ENCODE results near the gene TOB1.
A peak's percentile ranks its signal among the peaks of the same experiment; 100 is the strongest.

TOB1 gene

DNA sequence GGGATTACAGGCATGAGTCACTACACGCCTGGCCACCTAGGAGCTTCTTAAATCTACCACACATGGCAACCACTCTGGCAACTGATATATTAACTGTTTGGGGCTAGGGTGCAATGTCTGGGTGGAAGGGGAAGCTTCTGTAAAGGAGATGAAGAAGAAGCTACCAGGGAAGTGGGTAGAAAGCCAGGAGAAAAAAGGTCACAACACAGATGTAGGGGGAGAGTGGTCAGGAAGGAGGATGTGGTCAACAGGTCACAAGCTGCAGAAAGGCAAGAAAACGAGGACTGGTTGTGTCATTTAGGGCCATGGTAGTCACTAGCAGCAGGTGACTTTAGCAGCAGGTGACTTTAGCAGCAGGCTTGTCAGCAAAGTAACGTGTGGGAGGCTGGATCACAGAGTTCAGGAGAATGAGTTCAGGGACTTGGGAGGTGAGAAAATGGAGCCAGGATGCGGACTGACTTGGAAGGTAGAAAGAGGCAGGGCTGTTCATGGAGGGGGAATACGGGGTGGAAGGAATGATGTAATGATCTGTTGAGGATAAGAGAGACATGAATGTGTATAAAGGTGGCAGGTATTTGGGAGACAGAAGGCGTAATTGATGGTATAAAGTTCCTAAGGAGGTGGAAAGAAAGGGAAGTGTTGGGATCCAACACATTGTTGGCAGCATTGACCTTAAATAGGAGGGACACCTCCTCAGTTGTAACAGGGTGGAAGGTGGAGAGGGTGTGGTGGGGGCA, 47.1 kb downstream of the TOB1 start:
- peaks cover 5 to 11% of the 10 kb centered on the region in 2 donors for H3K4me1 ChIP-seq (ENCODE audit: control insufficient read depth in 1 of 2, insufficient read depth in 2 of 2, low read length in 2 of 2)
- no peak overlapping the region for H3K27ac ChIP-seq (ENCODE audit: low read depth, low read length)
- no peaks in the 10 kb centered on the region for H3K9me3 ChIP-seq (ENCODE audit: control insufficient read depth in 1 of 2, low read length in 2 of 2)
- no peaks in the 10 kb centered on the region for H3K27me3 ChIP-seq (ENCODE audit: control insufficient read depth in 1 of 2, insufficient read depth in 2 of 2, low read length in 2 of 2)
- H3K36me3 ChIP-seq (ENCODE audit: control insufficient read depth in 1 of 2, insufficient read depth in 2 of 2, low read length in 2 of 2) = no peaks in the 10 kb centered on the region
- no peak overlapping the region for H3K4me3 ChIP-seq (ENCODE audit: low read depth in 1 of 2, low read length in 2 of 2)
- no peak overlapping the region for H3K9ac ChIP-seq (ENCODE audit: low read depth in 1 of 2, low read length in 2 of 2)

DNA sequence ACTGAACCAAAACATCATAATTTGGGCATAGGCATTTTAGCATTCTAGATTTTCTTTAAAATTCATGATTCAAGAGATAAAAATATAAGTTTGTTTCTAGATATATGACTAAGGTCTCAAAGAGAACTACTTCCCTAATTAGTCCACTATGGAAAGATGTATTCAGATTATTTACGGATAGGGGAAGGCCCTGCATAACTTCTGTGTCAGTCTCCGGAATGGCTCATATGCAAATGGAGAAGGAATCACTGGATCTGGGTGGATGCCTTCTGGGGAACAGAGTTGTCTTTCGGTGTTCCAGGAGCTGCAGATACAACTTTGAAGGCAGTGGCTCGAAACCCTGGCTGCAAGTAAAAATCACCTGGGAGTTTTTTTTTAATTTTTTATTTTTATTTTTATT, 47.9 kb downstream of the TOB1 start:
- Histone ChIP-seq H3K4me3 (ENCODE audit: low read depth in 1 of 2, low read length in 2 of 2) (no peak overlapping the region), H3K4me1 (ENCODE audit: control insufficient read depth in 1 of 2, insufficient read depth in 2 of 2, low read length in 2 of 2) (peaks cover 5 to 11% of the 10 kb centered on the region in 2 donors), H3K9ac (ENCODE audit: low read depth in 1 of 2, low read length in 2 of 2) (no peak overlapping the region), H3K36me3 (ENCODE audit: control insufficient read depth in 1 of 2, insufficient read depth in 2 of 2, low read length in 2 of 2) (no peaks in the 10 kb centered on the region), H3K27me3 (ENCODE audit: control insufficient read depth in 1 of 2, insufficient read depth in 2 of 2, low read length in 2 of 2) (no peaks in the 10 kb centered on the region), H3K27ac (ENCODE audit: low read depth, low read length) (no peak overlapping the region), H3K9me3 (ENCODE audit: control insufficient read depth in 1 of 2, low read length in 2 of 2) (no peaks in the 10 kb centered on the region)

DNA sequence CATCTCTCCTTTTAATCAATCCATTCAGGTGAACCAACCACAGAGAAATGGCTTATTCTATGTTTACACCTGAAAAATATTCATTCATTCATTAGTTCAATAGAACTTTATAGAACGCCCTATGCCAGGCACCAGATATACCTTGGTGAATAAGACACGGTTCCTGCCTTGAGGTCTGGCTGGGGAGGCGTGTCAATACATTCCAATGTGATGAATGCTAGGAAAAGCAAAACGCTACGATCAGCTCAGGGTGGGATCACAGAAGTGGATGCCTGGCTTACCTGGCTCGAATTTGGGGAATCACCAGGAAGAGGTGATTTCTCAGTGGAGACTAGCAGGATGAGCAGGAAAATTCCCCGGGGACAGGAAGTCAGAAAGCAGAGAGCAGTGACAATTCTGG, 48.3 kb downstream of the TOB1 start:
- no peak overlapping the region for H3K27ac ChIP-seq (ENCODE audit: low read depth, low read length)
- H3K36me3 ChIP-seq (ENCODE audit: control insufficient read depth in 1 of 2, insufficient read depth in 2 of 2, low read length in 2 of 2) = no peaks in the 10 kb centered on the region
- no peaks in the 10 kb centered on the region for H3K27me3 ChIP-seq (ENCODE audit: control insufficient read depth in 1 of 2, insufficient read depth in 2 of 2, low read length in 2 of 2)
- no peak overlapping the region for H3K4me3 ChIP-seq (ENCODE audit: low read depth in 1 of 2, low read length in 2 of 2)
- no peaks in the 10 kb centered on the region for H3K9me3 ChIP-seq (ENCODE audit: control insufficient read depth in 1 of 2, low read length in 2 of 2)
- peaks cover 5 to 11% of the 10 kb centered on the region in 2 donors for H3K4me1 ChIP-seq (ENCODE audit: control insufficient read depth in 1 of 2, insufficient read depth in 2 of 2, low read length in 2 of 2)
- no peak overlapping the region for H3K9ac ChIP-seq (ENCODE audit: low read depth in 1 of 2, low read length in 2 of 2)

DNA sequence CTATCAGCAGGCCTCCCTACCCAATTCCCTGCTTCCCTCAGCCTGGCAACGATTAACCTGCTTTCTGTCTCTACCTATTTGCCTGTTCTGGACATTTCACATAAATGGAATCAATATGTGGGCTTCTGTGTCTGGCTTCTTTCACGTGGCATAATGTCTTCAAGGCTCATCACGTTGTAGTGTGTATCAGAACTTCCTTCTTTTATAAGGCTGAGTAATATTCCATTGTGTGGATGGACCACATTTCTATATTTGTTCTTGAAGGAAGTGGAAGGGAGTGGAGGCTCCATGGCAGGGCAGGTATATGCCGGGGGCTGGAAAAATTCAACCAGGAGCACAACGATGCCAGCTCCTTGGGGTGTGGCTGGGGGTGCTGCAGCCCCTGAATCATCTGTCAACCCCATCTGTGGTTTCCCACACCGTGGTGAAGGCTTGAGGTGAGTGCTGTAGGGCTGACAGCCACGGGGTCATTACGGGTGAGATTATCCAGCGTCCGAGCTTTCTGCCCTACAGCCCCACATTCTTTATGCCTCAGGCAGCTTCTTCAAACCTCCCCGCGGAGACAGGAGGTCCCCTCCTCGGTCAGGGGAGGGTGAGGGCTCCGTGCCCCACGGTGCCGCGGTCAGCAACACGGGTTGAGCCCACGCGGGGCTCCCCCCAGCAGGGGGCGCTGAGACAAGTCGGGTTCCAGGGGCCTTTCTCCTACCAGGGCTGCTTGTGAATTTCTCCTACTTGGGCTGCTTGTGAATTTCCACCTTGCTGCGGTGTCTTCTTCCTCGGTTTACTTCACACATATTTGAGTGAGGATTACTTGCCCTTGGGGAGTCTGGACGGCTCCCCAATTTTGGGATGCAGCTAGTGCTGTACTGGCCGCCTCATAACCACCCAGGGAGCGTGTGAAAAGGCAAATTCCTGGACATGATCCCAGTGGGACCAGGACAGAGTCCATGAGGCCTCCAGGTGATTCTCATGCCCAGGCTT, 49.1 kb downstream of the TOB1 start:
- H3K9ac ChIP-seq (ENCODE audit: low read depth in 1 of 2, low read length in 2 of 2) = peak overlapping the region in 1 of 2 donors; percentile 21
- no peaks in the 10 kb centered on the region for H3K36me3 ChIP-seq (ENCODE audit: control insufficient read depth in 1 of 2, insufficient read depth in 2 of 2, low read length in 2 of 2)
- H3K4me1 ChIP-seq (ENCODE audit: control insufficient read depth in 1 of 2, insufficient read depth in 2 of 2, low read length in 2 of 2) = peaks cover 5 to 11% of the 10 kb centered on the region in 2 donors
- H3K27ac ChIP-seq (ENCODE audit: low read depth, low read length) = no peak overlapping the region
- H3K4me3 ChIP-seq (ENCODE audit: low read depth in 1 of 2, low read length in 2 of 2) = peak overlapping the region; percentile 41 to 55
- H3K9me3 ChIP-seq (ENCODE audit: control insufficient read depth in 1 of 2, low read length in 2 of 2) = no peaks in the 10 kb centered on the region
- H3K27me3 ChIP-seq (ENCODE audit: control insufficient read depth in 1 of 2, insufficient read depth in 2 of 2, low read length in 2 of 2) = no peaks in the 10 kb centered on the region

DNA sequence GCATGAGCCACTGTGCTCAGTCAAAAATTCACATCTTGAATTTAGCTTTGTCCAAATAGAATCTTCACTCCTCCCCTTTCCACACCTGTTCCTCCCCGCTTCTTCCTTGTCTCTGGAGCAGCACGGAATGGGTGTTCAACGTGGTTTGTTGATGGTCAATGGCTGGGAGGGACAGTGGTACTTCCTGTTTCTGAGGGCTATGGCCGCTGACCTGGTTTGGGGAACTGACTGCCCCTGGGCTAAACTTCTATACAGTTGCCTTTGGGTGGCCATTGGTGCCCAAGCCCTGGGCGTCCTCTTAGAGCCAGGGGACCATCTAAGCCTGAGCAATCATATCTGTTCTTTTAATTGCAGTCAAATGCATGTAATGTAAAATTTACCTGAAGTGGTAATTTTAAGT, 49.9 kb downstream of the TOB1 start:
- no peaks in the 10 kb centered on the region for H3K36me3 ChIP-seq (ENCODE audit: control insufficient read depth in 1 of 2, insufficient read depth in 2 of 2, low read length in 2 of 2)
- H3K27ac ChIP-seq (ENCODE audit: low read depth, low read length) = no peak overlapping the region
- no peaks in the 10 kb centered on the region for H3K9me3 ChIP-seq (ENCODE audit: control insufficient read depth in 1 of 2, low read length in 2 of 2)
- no peaks in the 10 kb centered on the region for H3K27me3 ChIP-seq (ENCODE audit: control insufficient read depth in 1 of 2, insufficient read depth in 2 of 2, low read length in 2 of 2)
- H3K4me3 ChIP-seq (ENCODE audit: low read depth in 1 of 2, low read length in 2 of 2) = no peak overlapping the region
- no peak overlapping the region for H3K9ac ChIP-seq (ENCODE audit: low read depth in 1 of 2, low read length in 2 of 2)
- H3K4me1 ChIP-seq (ENCODE audit: control insufficient read depth in 1 of 2, insufficient read depth in 2 of 2, low read length in 2 of 2) = peaks cover 5 to 11% of the 10 kb centered on the region in 2 donors

DNA sequence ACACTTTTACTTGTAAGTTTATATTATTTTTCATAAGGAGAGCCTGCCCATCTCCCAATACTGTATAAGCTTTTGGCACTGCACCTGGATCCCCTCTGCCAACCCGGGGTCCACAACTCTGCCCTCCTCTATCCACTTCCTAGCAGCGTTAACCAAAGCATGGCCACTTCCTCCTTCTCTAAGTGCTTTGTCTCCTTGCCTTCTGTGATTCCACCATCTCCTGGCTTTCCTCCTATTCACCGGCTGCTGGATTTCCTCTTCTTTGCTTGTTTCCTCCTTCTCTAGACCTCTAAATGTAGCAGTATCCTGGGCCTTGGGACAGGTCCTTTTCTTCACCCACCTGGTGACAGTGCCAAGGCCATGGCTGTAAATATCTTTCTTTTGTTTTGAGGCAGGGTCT, 50.8 kb downstream of the TOB1 start:
- H3K4me3 ChIP-seq (ENCODE audit: low read depth in 1 of 2, low read length in 2 of 2) = no peak overlapping the region
- H3K4me1 ChIP-seq (ENCODE audit: control insufficient read depth in 1 of 2, insufficient read depth in 2 of 2, low read length in 2 of 2) = peaks cover 5 to 11% of the 10 kb centered on the region in 2 donors
- no peaks in the 10 kb centered on the region for H3K9me3 ChIP-seq (ENCODE audit: control insufficient read depth in 1 of 2, low read length in 2 of 2)
- no peak overlapping the region for H3K9ac ChIP-seq (ENCODE audit: low read depth in 1 of 2, low read length in 2 of 2)
- H3K36me3 ChIP-seq (ENCODE audit: control insufficient read depth in 1 of 2, insufficient read depth in 2 of 2, low read length in 2 of 2) = no peaks in the 10 kb centered on the region
- no peak overlapping the region for H3K27ac ChIP-seq (ENCODE audit: low read depth, low read length)
- H3K27me3 ChIP-seq (ENCODE audit: control insufficient read depth in 1 of 2, insufficient read depth in 2 of 2, low read length in 2 of 2) = no peaks in the 10 kb centered on the region

DNA sequence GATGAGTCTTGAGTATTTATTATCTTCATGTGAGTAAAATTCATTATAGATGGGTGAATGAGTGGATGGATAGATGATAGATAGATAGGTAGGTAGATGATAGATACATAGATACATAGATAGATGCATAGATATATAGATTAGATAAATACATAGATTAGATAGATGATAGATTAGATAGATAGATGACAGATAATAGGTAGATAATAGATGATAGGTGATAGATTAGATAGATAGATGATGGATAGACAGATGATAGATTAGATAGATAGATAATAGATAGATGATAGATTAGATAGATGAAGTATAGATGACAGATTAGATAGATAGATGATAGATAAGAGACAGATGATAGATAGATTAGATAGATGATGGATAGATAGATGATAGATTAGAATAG, 52.6 kb downstream of the TOB1 start:
- H3K9me3 ChIP-seq (ENCODE audit: control insufficient read depth in 1 of 2, low read length in 2 of 2) = no peaks in the 10 kb centered on the region
- no peak overlapping the region for H3K9ac ChIP-seq (ENCODE audit: low read depth in 1 of 2, low read length in 2 of 2)
- H3K4me3 ChIP-seq (ENCODE audit: low read depth in 1 of 2, low read length in 2 of 2) = no peak overlapping the region
- H3K4me1 ChIP-seq (ENCODE audit: control insufficient read depth in 1 of 2, insufficient read depth in 2 of 2, low read length in 2 of 2) = peaks cover 5 to 11% of the 10 kb centered on the region in 2 donors
- no peak overlapping the region for H3K27ac ChIP-seq (ENCODE audit: low read depth, low read length)
- H3K27me3 ChIP-seq (ENCODE audit: control insufficient read depth in 1 of 2, insufficient read depth in 2 of 2, low read length in 2 of 2) = no peaks in the 10 kb centered on the region
- no peaks in the 10 kb centered on the region for H3K36me3 ChIP-seq (ENCODE audit: control insufficient read depth in 1 of 2, insufficient read depth in 2 of 2, low read length in 2 of 2)

All from duodenal mucosa (tissue), 2 donors.